GM13976 (cell line): ENCODE data around the gene RDH8.

Experiments used
- DNase-seq: peaks from one replicate; pipeline ENCODE4 v3.0.0; 2012; ENCODE audit warnings: low spot score
- in situ Hi-C: fragments of 300-500 bp; cut with MboI; formaldehyde crosslinking; loops from one replicate; pipeline ENCODE4 v1.12.0; 2022; ENCODE audit warnings: low sequenced_read_pairs, mixed read lengths, inconsistent platforms; ENCODE audit not compliant: unreplicated experiment
- TF ChIP-seq, protein P1 (sequence below): IDR thresholded peaks from 2 replicates; pipeline ENCODE4 v1.5.1; 2012; ENCODE audit warnings: borderline replicate concordance, mild to moderate bottlenecking; ENCODE audit not compliant: insufficient read depth; ENCODE audit errors: extremely low read depth, missing control alignments, control extremely low read depth

Gene RDH8

DNA sequence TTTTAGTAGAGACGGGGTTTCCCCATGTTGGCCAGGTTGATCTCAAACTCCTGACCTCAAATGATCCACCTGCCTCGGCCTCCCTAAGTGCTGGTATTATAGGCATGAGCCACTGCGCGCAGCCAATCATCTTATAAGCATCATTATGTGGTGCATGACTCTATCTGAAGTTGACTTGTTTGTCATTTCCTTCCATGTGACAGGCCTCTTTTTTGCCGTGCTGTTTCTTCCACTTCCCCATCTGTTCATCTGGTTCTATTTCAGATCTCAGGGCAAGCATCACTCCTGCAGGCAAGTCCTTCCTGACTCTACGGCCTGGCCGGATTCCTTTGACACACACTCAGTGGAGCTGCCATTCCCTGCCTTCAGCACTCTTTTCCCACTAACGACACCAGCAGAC is 18.2 kb upstream of the RDH8 start:
- TF ChIP-seq, protein P1, sequence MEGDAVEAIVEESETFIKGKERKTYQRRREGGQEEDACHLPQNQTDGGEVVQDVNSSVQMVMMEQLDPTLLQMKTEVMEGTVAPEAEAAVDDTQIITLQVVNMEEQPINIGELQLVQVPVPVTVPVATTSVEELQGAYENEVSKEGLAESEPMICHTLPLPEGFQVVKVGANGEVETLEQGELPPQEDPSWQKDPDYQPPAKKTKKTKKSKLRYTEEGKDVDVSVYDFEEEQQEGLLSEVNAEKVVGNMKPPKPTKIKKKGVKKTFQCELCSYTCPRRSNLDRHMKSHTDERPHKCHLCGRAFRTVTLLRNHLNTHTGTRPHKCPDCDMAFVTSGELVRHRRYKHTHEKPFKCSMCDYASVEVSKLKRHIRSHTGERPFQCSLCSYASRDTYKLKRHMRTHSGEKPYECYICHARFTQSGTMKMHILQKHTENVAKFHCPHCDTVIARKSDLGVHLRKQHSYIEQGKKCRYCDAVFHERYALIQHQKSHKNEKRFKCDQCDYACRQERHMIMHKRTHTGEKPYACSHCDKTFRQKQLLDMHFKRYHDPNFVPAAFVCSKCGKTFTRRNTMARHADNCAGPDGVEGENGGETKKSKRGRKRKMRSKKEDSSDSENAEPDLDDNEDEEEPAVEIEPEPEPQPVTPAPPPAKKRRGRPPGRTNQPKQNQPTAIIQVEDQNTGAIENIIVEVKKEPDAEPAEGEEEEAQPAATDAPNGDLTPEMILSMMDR = no peak
- in situ Hi-C loops = no loop called here
- DNase-seq = no peak

DNA sequence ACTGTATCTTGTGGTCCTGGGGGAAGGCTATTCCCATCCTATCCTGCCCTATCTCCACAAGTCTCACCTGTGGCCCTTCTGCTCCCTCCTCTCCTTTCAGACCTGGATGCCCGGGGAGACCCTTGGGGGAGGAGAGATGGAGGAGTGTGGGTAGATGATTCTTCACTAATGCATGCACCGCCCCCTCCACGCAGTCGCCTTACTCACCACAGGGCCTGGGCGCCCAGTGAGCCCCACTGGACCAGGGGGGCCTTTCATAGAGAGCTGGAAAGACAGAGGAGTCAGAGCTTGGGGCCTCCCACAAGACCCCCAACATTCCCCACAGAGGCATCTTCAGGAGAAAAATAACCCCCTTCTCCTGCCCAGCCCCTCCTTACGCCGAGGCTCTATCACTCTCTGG is 17.3 kb upstream of the RDH8 start:
- no peak for DNase-seq
- TF ChIP-seq, protein P1 = no peak
- in situ Hi-C loops = no loop called here

DNA sequence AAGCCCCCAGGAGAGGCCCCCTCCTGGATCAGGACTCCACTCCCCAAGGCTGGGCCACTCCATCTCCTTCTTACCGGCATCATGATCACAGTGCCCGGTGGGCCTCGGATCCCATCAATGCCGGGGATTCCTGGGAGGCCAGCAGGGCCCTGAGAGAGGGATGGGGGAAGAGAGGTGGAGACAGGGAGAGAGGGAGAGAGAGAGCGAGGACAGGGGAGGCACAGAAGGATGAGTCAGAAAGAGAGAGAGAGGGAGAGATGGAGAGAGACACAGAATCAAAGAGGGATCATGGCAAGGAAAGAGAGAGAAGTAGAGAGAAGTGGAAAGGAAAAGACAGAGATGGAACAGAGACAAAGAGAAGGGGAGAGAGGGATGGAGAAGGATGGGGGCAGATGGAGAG is 16.7 kb upstream of the RDH8 start:
- no peak for DNase-seq
- in situ Hi-C loops = no loop called here
- TF ChIP-seq, protein P1 = no peak

DNA sequence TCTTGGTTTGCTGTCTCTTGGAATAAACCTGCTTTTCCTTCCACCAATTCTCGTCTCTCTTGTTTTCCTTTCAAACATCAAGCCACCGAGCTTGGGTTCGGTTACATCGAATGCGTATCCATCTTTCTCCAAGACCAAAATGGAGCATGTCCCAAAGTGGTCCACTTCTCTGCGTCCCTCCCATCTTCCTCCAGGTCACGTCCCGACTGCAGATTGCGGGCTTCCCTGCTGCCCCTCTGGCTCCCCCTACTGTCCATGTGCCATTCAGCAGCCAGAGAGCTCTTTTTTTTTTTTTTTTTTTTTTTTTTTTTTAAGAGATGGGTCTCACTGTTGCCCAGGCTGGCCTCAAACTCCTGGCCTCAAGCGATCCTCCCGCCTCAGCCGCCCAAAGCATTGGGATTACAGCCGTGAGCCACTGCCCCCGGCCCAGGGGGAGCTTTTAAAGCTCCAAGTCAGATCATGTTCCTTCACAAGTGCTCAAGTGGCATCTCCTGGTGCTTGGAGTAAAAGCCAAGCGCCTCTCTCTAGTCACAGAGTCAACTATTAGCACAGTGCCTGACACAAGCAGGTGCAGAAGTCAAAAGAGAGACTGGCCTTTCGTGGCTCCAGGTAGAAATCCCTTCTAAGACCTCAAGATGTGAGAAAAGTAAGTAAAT is 13.0 kb upstream of the RDH8 start:
- TF ChIP-seq, protein P1 = peak; percentile 71
- DNase-seq = peak; percentile 90
- in situ Hi-C loops = no loop called here

DNA sequence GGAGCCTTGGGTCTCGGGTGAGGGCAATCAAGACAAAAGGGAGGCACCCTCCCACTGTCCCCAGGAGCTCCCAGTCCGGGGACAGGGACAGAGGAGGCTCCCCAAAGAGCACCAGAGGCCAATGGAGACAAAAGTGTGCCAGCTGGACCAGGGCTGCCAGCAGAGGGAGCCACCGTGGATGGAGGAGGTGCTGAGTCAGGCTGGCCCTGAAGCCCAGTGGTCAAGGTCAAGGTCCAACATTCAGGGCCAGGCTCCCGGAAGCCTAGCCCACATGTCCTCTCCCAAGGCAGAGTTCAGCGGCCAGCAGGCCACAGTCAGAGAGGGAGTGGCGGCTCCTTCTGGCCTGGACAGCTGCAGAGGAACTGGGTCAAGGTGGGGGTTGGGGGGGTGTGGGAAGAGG is 11.4 kb upstream of the RDH8 start:
- TF ChIP-seq, protein P1 = peak; percentile 30
- in situ Hi-C loops = no loop called here
- peak; percentile 58 for DNase-seq

DNA sequence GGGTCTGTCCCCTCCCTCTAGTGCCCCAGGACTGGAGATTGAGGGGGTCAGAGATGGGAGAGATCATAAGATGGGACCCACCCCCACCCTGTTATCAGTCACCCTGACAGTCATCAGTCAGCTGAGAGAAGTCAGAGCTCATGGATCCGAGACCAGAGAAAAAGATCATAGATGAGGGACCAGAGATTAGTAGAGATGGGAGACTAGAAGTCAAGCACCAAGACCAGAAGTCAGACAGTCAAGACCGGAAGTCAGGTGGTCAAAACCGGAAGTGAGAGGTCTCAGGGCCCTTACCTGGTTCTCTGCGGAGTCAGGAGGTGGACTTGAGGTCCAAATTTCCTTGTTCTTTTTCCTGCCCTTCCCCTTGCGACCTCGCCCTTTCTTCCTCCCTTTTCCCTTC is 10.0 kb upstream of the RDH8 start:
- TF ChIP-seq, protein P1 = no peak
- in situ Hi-C loops = no loop called here
- no peak for DNase-seq
